Astrocyte (in vitro differentiated cells and primary cell): ENCODE measurements around the gene FGF2. TPM values are rescaled to one million over a fixed set of nuclear protein-coding genes. Genes with fewer than 3 reads are reported as not detected.

Source experiments
- DNase-seq: peaks from one replicate; pipeline ENCODE4 v3.0.0-alpha.2; 2010; ENCODE audit warnings: low read depth
- FAIRE-seq: peaks from 2 replicates; lab custom pipeline; 2011; peaks lifted over from hg19 to GRCh38; lab: Jason Lieb, UNC
- H2AFZ ChIP-seq: 2 replicates; pipeline ENCODE4 v1.6.0; 2012; ENCODE audit warnings: low read depth, low read length, inconsistent platforms
- H3K27ac ChIP-seq: 2 replicates; pipeline ENCODE4 v1.5.1; 2011; ENCODE audit warnings: low read depth, low read length, inconsistent platforms
- H3K27me3 ChIP-seq: 2 replicates; pipeline ENCODE4 v1.6.0; 2011; ENCODE audit warnings: low read length, inconsistent platforms; ENCODE audit not compliant: insufficient read depth
- H3K36me3 ChIP-seq: 2 replicates; pipeline ENCODE4 v1.5.1; 2011; ENCODE audit warnings: low read length, inconsistent platforms; ENCODE audit not compliant: insufficient read depth
- H3K4me1 ChIP-seq: 2 replicates; pipeline ENCODE4 v1.5.1; 2011; ENCODE audit warnings: low read length, inconsistent platforms; ENCODE audit not compliant: insufficient read depth
- H3K4me2 ChIP-seq: 2 replicates; pipeline ENCODE4 v1.6.0; 2012; ENCODE audit warnings: low read length, inconsistent platforms
- H3K4me3 ChIP-seq: 2 replicates; pipeline ENCODE4 v1.5.1; 2011; ENCODE audit warnings: low read depth, mild to moderate bottlenecking, low read length, inconsistent platforms; ENCODE audit not compliant: insufficient read depth
- H3K79me2 ChIP-seq: 2 replicates; pipeline ENCODE4 v1.6.0; 2012; ENCODE audit warnings: mild to moderate bottlenecking, low read length, inconsistent platforms; ENCODE audit not compliant: insufficient read depth
- H3K9ac ChIP-seq: 2 replicates; pipeline ENCODE4 v1.6.0; 2012; ENCODE audit warnings: mild to moderate bottlenecking, low read length, inconsistent platforms
- H3K9me3 ChIP-seq: 2 replicates; pipeline ENCODE4 v1.5.1; 2012; ENCODE audit warnings: low read depth, mild to moderate bottlenecking, low read length, inconsistent platforms; ENCODE audit not compliant: insufficient read depth
- H4K20me1 ChIP-seq: 2 replicates; pipeline ENCODE4 v1.6.0; 2012; ENCODE audit warnings: low read length, inconsistent platforms; ENCODE audit not compliant: insufficient read depth
- H3K27ac Mint-ChIP-seq: one replicate; pipeline ENCODE4 v1.8.0; 2021; ENCODE audit warnings: mild to moderate bottlenecking, mixed read lengths; ENCODE audit not compliant: unreplicated experiment
- H3K27me3 Mint-ChIP-seq: one replicate; pipeline ENCODE4 v1.8.0; 2021; ENCODE audit warnings: low read depth, mixed read lengths; ENCODE audit not compliant: unreplicated experiment
- H3K36me3 Mint-ChIP-seq: one replicate; pipeline ENCODE4 v1.8.0; 2021; ENCODE audit warnings: low read depth, mixed read lengths; ENCODE audit not compliant: unreplicated experiment
- H3K4me1 Mint-ChIP-seq: one replicate; pipeline ENCODE4 v1.8.0; 2021; ENCODE audit warnings: low read depth, mixed read lengths; ENCODE audit not compliant: unreplicated experiment
- H3K4me3 Mint-ChIP-seq: one replicate; pipeline ENCODE4 v1.8.0; 2021; ENCODE audit warnings: mild to moderate bottlenecking, moderate library complexity, mixed read lengths; ENCODE audit not compliant: unreplicated experiment
- H3K9me3 Mint-ChIP-seq: one replicate; pipeline ENCODE4 v1.8.0; 2021; ENCODE audit warnings: mild to moderate bottlenecking, mixed read lengths; ENCODE audit not compliant: unreplicated experiment
- EZH2 ChIP-seq: IDR thresholded peaks from 2 replicates; pipeline ENCODE4 v1.6.1; 2012; ENCODE audit warnings: mild to moderate bottlenecking, low read length, inconsistent platforms; ENCODE audit not compliant: insufficient read depth
- total RNA-seq: library from RNA; stranded (reverse); gene quantifications from 2 replicates; pipeline ENCODE4 v1.2.1, GENCODE V29; 2021
- TF ChIP-seq, protein P1 (sequence below): IDR thresholded peaks from 2 replicates; pipeline ENCODE4 v1.5.1; 2011; ENCODE audit warnings: low read depth, mild to moderate bottlenecking, inconsistent platforms, low read length, moderate library complexity; ENCODE audit not compliant: insufficient read depth

FGF2 gene
- total RNA-seq, 1 donor from 2014 or later = 38.4 TPM

DNA sequence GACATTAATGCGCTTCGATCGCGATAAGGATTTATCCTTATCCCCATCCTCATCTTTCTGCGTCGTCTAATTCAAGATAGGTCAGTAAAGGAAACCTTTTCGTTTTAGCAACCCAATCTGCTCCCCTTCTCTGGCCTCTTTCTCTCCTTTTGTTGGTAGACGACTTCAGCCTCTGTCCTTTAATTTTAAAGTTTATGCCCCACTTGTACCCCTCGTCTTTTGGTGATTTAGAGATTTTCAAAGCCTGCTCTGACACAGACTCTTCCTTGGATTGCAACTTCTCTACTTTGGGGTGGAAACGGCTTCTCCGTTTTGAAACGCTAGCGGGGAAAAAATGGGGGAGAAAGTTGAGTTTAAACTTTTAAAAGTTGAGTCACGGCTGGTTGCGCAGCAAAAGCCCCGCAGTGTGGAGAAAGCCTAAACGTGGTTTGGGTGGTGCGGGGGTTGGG lies 528 bp upstream of the FGF2 start:
- TF ChIP-seq, protein P1, sequence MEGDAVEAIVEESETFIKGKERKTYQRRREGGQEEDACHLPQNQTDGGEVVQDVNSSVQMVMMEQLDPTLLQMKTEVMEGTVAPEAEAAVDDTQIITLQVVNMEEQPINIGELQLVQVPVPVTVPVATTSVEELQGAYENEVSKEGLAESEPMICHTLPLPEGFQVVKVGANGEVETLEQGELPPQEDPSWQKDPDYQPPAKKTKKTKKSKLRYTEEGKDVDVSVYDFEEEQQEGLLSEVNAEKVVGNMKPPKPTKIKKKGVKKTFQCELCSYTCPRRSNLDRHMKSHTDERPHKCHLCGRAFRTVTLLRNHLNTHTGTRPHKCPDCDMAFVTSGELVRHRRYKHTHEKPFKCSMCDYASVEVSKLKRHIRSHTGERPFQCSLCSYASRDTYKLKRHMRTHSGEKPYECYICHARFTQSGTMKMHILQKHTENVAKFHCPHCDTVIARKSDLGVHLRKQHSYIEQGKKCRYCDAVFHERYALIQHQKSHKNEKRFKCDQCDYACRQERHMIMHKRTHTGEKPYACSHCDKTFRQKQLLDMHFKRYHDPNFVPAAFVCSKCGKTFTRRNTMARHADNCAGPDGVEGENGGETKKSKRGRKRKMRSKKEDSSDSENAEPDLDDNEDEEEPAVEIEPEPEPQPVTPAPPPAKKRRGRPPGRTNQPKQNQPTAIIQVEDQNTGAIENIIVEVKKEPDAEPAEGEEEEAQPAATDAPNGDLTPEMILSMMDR = no peak
- no peak for TF ChIP-seq EZH2
- H3K9me3 Mint-ChIP-seq = no peaks in the 10 kb centered on the region
- Histone ChIP-seq H2AFZ (peak overlapping the region; percentile 74), H3K79me2 (peaks cover 41% of the 10 kb centered on the region), H3K4me3 (peak overlapping the region; percentile 49), H3K27ac (peak overlapping the region; percentile 57), H3K9me3 (no peaks in the 10 kb centered on the region), H3K27me3 (no peaks in the 10 kb centered on the region), H4K20me1 (peaks cover 22% of the 10 kb centered on the region), H3K9ac (peak overlapping the region; percentile 90), H3K36me3 (no peaks in the 10 kb centered on the region), H3K4me1 (peaks cover 15% of the 10 kb centered on the region), H3K4me2 (peak overlapping the region; percentile 83)
- peaks cover 9% of the 10 kb centered on the region for H3K4me1 Mint-ChIP-seq
- no peak overlapping the region for H3K27ac Mint-ChIP-seq
- H3K27me3 Mint-ChIP-seq = no peaks in the 10 kb centered on the region
- no peak for FAIRE-seq
- DNase-seq = peak; percentile 17
- H3K36me3 Mint-ChIP-seq = no peaks in the 10 kb centered on the region
- H3K4me3 Mint-ChIP-seq = peak overlapping the region; percentile 83

GRCh38 chr4:122827258-122827878 lies 737 bp downstream of the FGF2 start:
- TF ChIP-seq EZH2 = no peak
- TF ChIP-seq, protein P1 = no peak
- peaks cover 14% of the 10 kb centered on the region for H3K4me1 Mint-ChIP-seq

More at GRCh38 chr4:122827258-122827878, 737 bp downstream of the FGF2 start:
- FAIRE-seq (no peak), DNase-seq (no peak)
- no peaks in the 10 kb centered on the region for H3K36me3 ChIP-seq
- H3K4me1 ChIP-seq = peaks cover 15% of the 10 kb centered on the region
- H4K20me1 ChIP-seq = peaks cover 30% of the 10 kb centered on the region
- no peaks in the 10 kb centered on the region for H3K9me3 Mint-ChIP-seq
- H3K27me3 Mint-ChIP-seq = no peaks in the 10 kb centered on the region
- H2AFZ ChIP-seq = peak overlapping the region; percentile 80
- peak overlapping the region; percentile 74 for H3K27ac ChIP-seq
- peak overlapping the region; percentile 71 for H3K4me3 ChIP-seq
- no peaks in the 10 kb centered on the region for H3K27me3 ChIP-seq
- H3K9me3 ChIP-seq = no peaks in the 10 kb centered on the region
- H3K4me3 Mint-ChIP-seq = peak overlapping the region; percentile 88
- peaks cover 54% of the 10 kb centered on the region for H3K79me2 ChIP-seq
- peak overlapping the region; percentile 16 for H3K27ac Mint-ChIP-seq
- H3K4me2 ChIP-seq = peak overlapping the region; percentile 83
- H3K9ac ChIP-seq = peak overlapping the region; percentile 90
- no peaks in the 10 kb centered on the region for H3K36me3 Mint-ChIP-seq
